ENCODE results near the gene PRKG2.

Gene PRKG2

GRCh38 chr4:81204571-81204970 lies 10.5 kb downstream of the PRKG2 start:
- Histone ChIP-seq H3K9me3 (no peaks in the 10 kb centered on the region), H3K27me3 (no peaks in the 10 kb centered on the region), H3K36me3 (no peaks in the 10 kb centered on the region), H3K4me1 (no peaks in the 10 kb centered on the region), H3K27ac (no peak overlapping the region), H3K4me3 (no peak overlapping the region)
- DNase-seq, result no peak
- intact Hi-C loops (cut with DNase I; ENCODE audit: low total_unique reads), result no loop called here
- TF ChIP-seq CTCF (IDR thresholded peaks at IDR 0.05), result no peak

DNA sequence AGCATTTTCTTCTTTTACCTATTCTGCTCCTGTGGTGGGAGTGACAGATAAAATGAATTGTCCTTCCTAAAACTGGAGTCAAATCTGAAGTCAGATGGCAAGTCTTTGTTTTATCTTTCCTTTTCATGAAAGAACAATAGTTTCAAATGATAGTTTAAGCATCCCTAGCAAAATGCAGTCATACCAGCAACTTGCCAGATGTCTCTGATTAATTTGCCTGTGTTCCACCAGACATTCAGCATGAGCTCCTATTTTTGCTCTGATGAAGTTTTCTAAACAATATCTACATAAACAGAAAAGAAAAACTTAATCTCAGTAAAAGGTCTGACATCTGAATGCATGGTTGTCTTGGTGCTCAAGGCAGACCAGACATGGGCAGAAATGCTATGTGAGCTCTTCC lies 15.2 kb downstream of the PRKG2 start:
- Histone ChIP-seq H3K27me3 (no peaks in the 10 kb centered on the region), H3K4me3 (no peak overlapping the region), H3K9me3 (no peaks in the 10 kb centered on the region), H3K36me3 (no peaks in the 10 kb centered on the region), H3K4me1 (no peaks in the 10 kb centered on the region), H3K27ac (no peak overlapping the region)
- intact Hi-C loops (cut with DNase I; ENCODE audit: low total_unique reads), result no loop called here
- no peak for DNase-seq
- no peak for TF ChIP-seq CTCF (IDR thresholded peaks at IDR 0.05)

- Histone ChIP-seq H3K4me3 (no peak overlapping the region), H3K27me3 (no peaks in the 10 kb centered on the region), H3K4me1 (no peaks in the 10 kb centered on the region), H3K27ac (no peak overlapping the region), H3K9me3 (no peaks in the 10 kb centered on the region), H3K36me3 (no peaks in the 10 kb centered on the region)
- intact Hi-C loops (cut with DNase I; ENCODE audit: low total_unique reads), result no loop called here
- no peak for DNase-seq
- TF ChIP-seq CTCF (IDR thresholded peaks at IDR 0.05), result no peak
These were observed 16.4 kb downstream of the PRKG2 start for GRCh38 chr4:81198609-81199008.

DNA sequence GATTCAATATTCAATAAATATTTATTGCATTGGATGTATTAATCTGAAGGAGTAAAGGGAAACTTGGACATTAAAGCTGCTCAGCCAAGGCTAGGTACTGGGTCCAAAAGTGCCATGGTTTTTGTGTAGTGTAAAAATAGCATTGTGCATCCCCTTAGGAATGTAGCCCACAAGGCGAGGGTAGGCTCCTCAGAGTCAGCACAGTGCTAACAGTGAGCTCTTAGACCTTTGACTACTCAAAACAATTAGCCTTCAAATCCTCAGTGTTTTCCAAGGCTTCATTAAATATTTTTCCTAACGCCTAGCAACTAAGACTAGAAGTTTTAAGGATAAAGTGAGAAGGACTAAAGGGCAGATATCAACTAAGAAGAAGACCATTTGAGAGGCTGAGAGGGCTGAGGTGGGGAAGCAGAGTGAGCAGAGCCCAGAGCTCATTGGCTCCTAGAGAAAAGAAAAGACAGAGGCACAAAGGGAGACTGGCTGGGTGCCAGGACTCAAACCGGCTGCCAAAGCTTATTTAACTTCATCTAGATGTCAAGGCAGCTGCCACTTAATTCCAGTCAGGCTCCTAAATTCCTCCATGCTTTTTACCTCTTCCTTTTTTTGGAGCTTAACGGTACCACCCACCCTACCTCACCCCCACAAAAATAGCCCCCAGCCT lies 17.0 kb downstream of the PRKG2 start:
- no peak for TF ChIP-seq CTCF (IDR thresholded peaks at IDR 0.05)
- Histone ChIP-seq H3K27ac (no peak overlapping the region), H3K36me3 (no peaks in the 10 kb centered on the region), H3K9me3 (no peaks in the 10 kb centered on the region), H3K4me3 (no peak overlapping the region), H3K4me1 (no peaks in the 10 kb centered on the region), H3K27me3 (no peaks in the 10 kb centered on the region)
- DNase-seq, result no peak
- intact Hi-C loops (cut with DNase I; ENCODE audit: low total_unique reads), result no loop called here

DNA sequence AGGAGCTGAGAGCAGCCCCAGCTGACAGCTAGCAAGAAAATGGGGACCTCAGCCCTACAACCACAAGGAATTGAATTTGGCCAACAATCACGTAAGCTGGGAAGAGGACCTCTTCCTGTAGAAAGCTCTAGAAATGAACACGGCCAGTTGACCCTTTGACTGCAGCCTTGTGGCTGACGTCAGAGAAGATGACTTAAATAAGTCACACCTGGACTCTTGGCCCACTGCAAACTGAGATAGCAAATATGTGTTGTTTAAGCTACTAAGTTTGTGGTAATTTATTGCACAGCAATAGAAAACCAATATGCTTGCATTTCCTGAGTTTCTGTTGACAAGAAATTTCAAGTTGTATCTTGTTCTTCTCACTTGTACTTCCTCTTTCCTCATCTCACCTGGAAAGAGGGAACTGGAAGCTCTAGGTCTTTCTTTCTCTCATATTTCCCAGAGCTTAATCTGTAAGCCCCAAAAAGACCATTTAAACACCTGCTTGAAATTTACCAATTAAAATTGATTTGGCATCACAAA lies 18.8 kb downstream of the PRKG2 start:
- H3K9me3 ChIP-seq, result no peaks in the 10 kb centered on the region
- H3K4me3 ChIP-seq, result no peak overlapping the region
- no peak for DNase-seq
- intact Hi-C loops (cut with DNase I; ENCODE audit: low total_unique reads), result no loop called here
- H3K36me3 ChIP-seq, result no peaks in the 10 kb centered on the region
- H3K27me3 ChIP-seq, result no peaks in the 10 kb centered on the region
- H3K4me1 ChIP-seq, result no peaks in the 10 kb centered on the region
- no peak for TF ChIP-seq CTCF (IDR thresholded peaks at IDR 0.05)
- no peak overlapping the region for H3K27ac ChIP-seq

DNA sequence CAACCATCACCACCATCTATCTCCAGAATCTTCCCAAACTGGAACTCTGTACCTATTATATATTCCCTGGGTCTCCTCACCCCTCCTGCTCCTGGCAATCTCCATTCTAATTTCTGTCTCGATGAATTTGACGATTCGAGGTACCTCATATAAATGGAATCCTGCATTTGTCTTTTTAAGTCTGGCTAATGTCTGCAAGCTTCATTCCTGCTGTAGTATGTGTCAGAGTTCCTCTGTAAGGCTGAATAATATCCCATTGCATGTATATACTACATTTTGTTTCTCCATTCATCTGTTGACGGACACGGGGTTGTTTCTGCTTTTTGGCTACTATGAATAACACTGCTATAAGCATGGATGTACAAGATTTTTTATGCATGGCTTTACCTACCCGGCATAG lies 19.5 kb downstream of the PRKG2 start:
- intact Hi-C loops (cut with DNase I; ENCODE audit: low total_unique reads), result no loop called here
- H3K27ac ChIP-seq, result no peak overlapping the region
- no peaks in the 10 kb centered on the region for H3K36me3 ChIP-seq
- H3K4me1 ChIP-seq, result no peaks in the 10 kb centered on the region
- TF ChIP-seq CTCF (IDR thresholded peaks at IDR 0.05), result no peak
- no peaks in the 10 kb centered on the region for H3K9me3 ChIP-seq
- H3K4me3 ChIP-seq, result no peak overlapping the region
- no peaks in the 10 kb centered on the region for H3K27me3 ChIP-seq
- no peak for DNase-seq
